ENCODE measurements around the gene COL18A1. TPM values are rescaled to one million over a fixed set of nuclear protein-coding genes. Genes with fewer than 3 reads are reported as not detected.
"Not testable (repeated sequence)": the region's sequence is repeated elsewhere in the genome, so short reads cannot be mapped to it uniquely, and the experiment has no call there.

The COL18A1 gene
- total RNA-seq, 1 donor from 2014 or later = 302 TPM

- no peak overlapping the region for H3K4me3 Mint-ChIP-seq
- peak in 1 of 2 experiments; percentile 14 for DNase-seq (ENCODE audit: low spot score in 2 of 2, unreplicated experiment in 2 of 2)
- H3K36me3 Mint-ChIP-seq = peaks cover 38% of the 10 kb centered on the region
- H3K27ac Mint-ChIP-seq = no peak overlapping the region
- TF ChIP-seq, protein P1, sequence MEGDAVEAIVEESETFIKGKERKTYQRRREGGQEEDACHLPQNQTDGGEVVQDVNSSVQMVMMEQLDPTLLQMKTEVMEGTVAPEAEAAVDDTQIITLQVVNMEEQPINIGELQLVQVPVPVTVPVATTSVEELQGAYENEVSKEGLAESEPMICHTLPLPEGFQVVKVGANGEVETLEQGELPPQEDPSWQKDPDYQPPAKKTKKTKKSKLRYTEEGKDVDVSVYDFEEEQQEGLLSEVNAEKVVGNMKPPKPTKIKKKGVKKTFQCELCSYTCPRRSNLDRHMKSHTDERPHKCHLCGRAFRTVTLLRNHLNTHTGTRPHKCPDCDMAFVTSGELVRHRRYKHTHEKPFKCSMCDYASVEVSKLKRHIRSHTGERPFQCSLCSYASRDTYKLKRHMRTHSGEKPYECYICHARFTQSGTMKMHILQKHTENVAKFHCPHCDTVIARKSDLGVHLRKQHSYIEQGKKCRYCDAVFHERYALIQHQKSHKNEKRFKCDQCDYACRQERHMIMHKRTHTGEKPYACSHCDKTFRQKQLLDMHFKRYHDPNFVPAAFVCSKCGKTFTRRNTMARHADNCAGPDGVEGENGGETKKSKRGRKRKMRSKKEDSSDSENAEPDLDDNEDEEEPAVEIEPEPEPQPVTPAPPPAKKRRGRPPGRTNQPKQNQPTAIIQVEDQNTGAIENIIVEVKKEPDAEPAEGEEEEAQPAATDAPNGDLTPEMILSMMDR (IDR thresholded peaks at IDR 0.05; ENCODE audit: unreplicated experiment) = no peak
- peaks cover 4% of the 10 kb centered on the region for H3K4me1 Mint-ChIP-seq
- H3K27me3 Mint-ChIP-seq (ENCODE audit: low read depth) = no peaks in the 10 kb centered on the region
- H3K9me3 Mint-ChIP-seq = peaks cover 22% of the 10 kb centered on the region
Measured at GRCh38 chr21:45525910-45526306, 120.9 kb downstream of the COL18A1 start.

DNA sequence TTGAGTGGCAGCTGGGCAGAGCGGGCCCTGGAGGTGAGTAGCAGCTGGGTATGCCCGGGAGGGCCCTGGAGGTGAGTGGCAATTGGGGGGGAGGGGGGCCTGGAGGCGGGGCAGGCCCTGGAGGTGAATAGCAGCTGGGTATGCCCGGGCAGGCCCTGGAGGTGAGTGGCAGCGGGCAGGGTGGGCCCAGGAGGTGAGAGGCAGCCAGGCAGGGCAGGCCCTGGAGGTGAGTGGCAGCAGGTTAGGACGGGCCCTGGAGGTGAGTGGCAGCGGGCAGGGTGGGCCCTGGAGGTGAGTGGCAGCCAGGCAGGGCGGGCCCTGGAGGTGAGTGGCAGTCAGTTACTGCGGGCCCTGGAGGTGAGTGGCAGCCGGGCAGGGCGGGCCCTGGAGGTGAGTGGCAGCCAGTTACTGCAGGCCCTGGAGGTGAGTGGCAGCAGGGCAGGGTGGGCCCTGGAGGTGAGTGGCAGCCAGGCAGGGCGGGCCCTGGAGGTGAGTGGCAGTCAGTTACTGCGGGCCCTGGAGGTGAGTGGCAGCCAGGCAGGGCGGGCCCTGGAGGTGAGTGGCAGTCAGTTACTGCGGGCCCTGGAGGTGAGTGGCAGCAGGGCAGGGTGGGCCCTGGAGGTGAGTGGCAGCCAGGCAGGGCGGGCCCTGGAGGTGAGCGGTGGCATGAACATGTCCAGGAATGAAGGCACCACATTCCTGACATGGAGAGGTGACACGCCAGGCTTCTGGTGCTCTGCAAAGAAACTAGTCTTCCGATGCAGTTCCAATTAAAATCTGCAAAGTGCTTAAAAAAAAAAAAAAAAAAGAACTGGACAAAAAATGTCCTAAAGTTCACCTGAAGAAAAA, 122.4 kb downstream of the COL18A1 start:
- peak overlapping the region; percentile 63 for H3K27ac Mint-ChIP-seq
- not testable (repeated sequence) for H3K4me1 Mint-ChIP-seq; H3K27me3 Mint-ChIP-seq (ENCODE audit: low read depth); H3K4me3 Mint-ChIP-seq; H3K9me3 Mint-ChIP-seq
- H3K36me3 Mint-ChIP-seq = peaks cover 29% of the 10 kb centered on the region
- DNase-seq (ENCODE audit: low spot score in 2 of 2, unreplicated experiment in 2 of 2) = peak in 1 of 2 experiments; percentile 16

GRCh38 chr21:45528028-45528705, 123.2 kb downstream of the COL18A1 start:
- H3K4me1 Mint-ChIP-seq = peaks cover 6% of the 10 kb centered on the region
- no peaks in the 10 kb centered on the region for H3K9me3 Mint-ChIP-seq
- H3K36me3 Mint-ChIP-seq = peaks cover 22% of the 10 kb centered on the region
- peak in 1 of 2 experiments; percentile 15 for DNase-seq (ENCODE audit: low spot score in 2 of 2, unreplicated experiment in 2 of 2)
- no peaks in the 10 kb centered on the region for H3K27me3 Mint-ChIP-seq (ENCODE audit: low read depth)
- TF ChIP-seq, protein P1 (IDR thresholded peaks at IDR 0.05; ENCODE audit: unreplicated experiment) = no peak
- H3K27ac Mint-ChIP-seq = peak overlapping the region; percentile 63
- no peak overlapping the region for H3K4me3 Mint-ChIP-seq

DNA sequence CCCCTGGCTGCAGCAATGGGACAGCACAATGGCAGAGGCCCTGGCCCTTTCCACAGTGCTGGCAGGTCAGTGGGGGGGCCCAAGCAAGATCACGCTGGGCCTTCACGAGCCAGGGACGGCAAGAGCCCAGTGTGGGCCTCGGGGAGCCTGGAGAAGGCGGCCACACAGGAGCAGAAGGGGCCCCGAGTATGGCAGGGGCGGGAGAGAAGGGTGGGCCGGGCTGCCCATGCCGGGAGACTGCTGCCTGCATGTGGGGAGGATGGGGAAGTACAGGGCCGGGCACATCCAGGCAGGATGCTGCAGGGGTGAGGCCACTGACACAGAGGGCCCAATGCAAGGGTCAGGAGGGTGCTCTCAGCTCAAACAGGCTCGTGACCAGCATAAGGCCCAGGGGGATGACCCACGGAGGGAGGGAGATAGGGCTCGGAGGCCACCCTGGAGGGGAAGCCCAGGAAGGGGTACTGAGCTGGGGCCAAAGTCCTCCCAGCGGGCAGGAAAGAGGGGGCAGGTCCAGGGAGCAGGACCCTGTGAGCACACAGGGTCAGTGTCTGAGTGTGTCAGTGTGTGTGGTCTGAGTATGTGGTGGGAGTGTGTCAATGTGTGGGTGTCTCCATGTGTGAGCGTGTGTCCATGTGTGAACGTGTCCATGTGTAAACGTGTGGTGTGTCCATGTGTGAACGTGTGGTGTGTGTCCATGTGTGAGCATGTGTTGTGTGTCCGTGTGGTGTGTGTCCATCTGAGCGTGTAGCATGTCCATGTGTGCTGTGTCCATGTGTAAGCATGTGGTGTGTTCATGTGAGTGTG, 124.2 kb downstream of the COL18A1 start:
- TF ChIP-seq, protein P1 (IDR thresholded peaks at IDR 0.05; ENCODE audit: unreplicated experiment) = no peak
- no peak overlapping the region for H3K27ac Mint-ChIP-seq

GRCh38 chr21:45529785-45530422, 124.9 kb downstream of the COL18A1 start:
- Mint-ChIP-seq H3K27me3 (ENCODE audit: low read depth) (no peaks in the 10 kb centered on the region), H3K36me3 (peaks cover 19% of the 10 kb centered on the region), H3K4me1 (peaks cover 11% of the 10 kb centered on the region), H3K9me3 (no peaks in the 10 kb centered on the region), H3K4me3 (no peak overlapping the region), H3K27ac (no peak overlapping the region)
- no peak for DNase-seq (ENCODE audit: low spot score in 2 of 2, unreplicated experiment in 2 of 2)
- TF ChIP-seq, protein P1 (IDR thresholded peaks at IDR 0.05; ENCODE audit: unreplicated experiment) = no peak

More for the DNA sequence above, 124.2 kb downstream of the COL18A1 start:
- no peaks in the 10 kb centered on the region for H3K27me3 Mint-ChIP-seq (ENCODE audit: low read depth)
- H3K4me3 Mint-ChIP-seq = no peak overlapping the region
- peaks cover 6% of the 10 kb centered on the region for H3K4me1 Mint-ChIP-seq
- H3K9me3 Mint-ChIP-seq = no peaks in the 10 kb centered on the region
- peaks cover 19% of the 10 kb centered on the region for H3K36me3 Mint-ChIP-seq
- no peak for DNase-seq (ENCODE audit: low spot score in 2 of 2, unreplicated experiment in 2 of 2)

All from mesothelial cell of epicardium (in vitro differentiated cells).